Stimulated activated CD8-positive, alpha-beta memory T cell treated with anti-CD3 and anti-CD28 coated beads, Interleukin-7, amount 100 ng/mL, for 1 hour (primary cell): ENCODE results near the gene ADGRF1.
"Not testable (repeated sequence)": the region's sequence is repeated elsewhere in the genome, so short reads cannot be mapped to it uniquely, and the experiment has no call there.

Experiments used
- DNase-seq, 2 donors: peaks; one replicate each; pipeline ENCODE4 v3.0.0-alpha.2; 2020; ENCODE audit warnings: low read depth in 2 of 2

ADGRF1 gene

GRCh38 chr6:47022191-47022590, 19.9 kb downstream of the ADGRF1 start:
- no peak for DNase-seq

GRCh38 chr6:47019941-47020340, 22.2 kb downstream of the ADGRF1 start:
- no peak for DNase-seq

GRCh38 chr6:47016909-47017308, 25.2 kb downstream of the ADGRF1 start:
- DNase-seq: no peak

GRCh38 chr6:47016261-47016660, 25.9 kb downstream of the ADGRF1 start:
- DNase-seq: no peak

DNA sequence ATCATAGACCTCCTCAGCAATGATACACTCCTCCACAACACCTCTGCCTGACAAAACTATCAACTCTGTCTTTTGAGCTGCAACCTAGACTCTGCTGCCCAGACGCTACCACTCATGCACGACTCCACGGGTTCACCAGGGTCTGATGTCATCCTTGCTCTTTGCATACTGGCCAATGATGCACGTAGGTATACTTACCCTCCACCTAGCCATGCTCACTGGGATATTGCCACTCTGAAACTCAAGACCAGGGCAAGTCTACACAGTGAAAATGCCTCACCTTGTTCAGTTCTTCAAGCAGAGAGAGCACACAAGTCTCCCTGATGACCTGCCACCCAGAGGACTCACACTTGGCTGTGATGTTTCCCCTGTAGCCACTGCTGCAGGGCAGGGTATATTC, 27.7 kb downstream of the ADGRF1 start:
- no peak for DNase-seq

DNA sequence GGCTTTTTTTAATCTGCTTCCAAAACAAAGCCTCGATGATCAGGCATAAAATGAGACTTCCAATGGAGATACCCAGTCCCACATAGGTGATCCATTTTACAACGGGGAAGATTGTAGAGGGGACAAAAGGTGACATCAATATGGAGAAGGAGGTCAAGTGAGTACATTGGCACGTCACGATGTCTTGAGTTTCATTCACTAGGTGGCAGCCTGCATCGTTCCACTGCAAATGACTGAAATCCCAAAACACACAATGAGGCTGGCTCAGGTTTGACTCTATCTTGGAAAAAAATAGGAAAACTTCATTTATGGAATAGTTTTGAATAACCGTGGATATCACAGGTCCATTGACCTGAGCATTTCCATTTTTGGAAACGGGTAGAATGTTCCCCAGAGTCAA, 32.5 kb downstream of the ADGRF1 start:
- no peak for DNase-seq

- DNase-seq: no peak
These were observed 33.8 kb downstream of the ADGRF1 start for GRCh38 chr6:47008397-47008763.

DNA sequence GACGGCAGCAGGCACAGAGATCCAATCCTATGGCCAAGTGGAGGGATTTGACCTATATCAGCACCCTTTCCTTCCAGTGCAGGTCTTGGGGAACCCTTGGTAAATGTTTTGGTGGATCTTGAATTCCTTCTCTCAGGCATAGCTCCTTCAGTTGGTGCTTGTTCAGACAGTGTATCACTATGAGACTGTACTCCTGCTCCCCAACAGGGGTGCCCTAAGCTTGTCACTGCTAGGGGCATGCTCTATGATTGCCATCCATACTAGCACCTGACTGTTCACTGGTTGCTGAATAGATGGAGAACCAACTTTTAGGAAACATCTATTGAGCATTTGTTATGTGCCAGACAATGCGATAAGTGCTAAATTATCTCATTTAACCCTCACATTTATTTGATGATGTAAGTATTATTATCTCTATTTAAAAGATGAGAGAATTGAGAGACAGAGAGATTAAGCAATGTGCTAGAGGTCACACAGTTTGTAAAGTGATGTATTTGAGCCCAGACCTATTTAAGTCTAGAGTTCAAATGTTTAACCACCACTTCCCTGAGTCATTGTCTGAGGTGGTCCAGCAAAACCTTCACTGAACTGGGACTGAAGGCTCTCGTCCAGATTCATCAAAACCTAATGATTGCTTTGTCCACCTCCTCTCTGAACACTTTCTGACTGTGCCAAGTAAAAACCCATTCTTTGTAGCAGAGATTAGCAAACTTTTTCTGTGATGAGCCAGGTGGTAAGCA, 34.3 kb downstream of the ADGRF1 start:
- no peak for DNase-seq

DNA sequence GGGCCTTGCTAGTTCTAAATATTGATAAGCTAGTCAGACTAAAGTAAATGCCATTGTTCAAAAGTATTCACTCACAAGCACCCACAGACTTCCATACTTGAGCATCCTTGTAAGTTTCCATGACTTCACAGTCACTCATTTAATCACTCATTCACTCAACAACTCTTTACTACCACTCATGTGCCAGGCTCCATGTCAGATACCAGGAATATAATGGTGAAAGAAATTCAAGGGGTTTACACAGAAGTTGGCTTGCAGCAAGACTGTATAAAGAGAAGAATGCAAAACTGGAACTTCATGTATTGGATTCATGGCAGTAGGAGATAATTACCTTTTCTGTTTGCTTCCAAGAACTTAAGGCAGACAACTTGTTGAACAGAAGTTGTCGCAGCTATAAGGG, 36.6 kb downstream of the ADGRF1 start:
- no peak for DNase-seq

- DNase-seq: no peak
These were observed 37.7 kb downstream of the ADGRF1 start for GRCh38 chr6:47004463-47004862.

DNA sequence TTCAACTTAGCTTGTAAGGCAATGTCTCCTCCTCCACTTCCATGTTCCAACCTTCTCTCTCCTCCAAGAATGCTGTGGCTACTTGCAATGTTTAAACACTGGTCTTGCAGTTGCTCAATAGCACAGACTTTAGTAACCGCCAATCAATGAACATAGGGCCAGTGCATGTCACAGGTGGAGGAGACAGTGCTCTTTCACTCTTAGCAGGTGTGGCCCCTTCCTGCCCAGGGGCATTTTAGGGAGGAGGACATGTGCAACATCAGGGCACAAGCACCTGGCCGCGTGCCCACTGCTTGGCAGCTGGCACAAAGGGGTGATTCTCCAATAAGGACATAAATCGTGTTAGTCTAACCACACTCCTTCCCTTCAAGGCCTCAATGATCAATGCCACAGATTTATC, 41.3 kb downstream of the ADGRF1 start:
- no peak for DNase-seq

DNA sequence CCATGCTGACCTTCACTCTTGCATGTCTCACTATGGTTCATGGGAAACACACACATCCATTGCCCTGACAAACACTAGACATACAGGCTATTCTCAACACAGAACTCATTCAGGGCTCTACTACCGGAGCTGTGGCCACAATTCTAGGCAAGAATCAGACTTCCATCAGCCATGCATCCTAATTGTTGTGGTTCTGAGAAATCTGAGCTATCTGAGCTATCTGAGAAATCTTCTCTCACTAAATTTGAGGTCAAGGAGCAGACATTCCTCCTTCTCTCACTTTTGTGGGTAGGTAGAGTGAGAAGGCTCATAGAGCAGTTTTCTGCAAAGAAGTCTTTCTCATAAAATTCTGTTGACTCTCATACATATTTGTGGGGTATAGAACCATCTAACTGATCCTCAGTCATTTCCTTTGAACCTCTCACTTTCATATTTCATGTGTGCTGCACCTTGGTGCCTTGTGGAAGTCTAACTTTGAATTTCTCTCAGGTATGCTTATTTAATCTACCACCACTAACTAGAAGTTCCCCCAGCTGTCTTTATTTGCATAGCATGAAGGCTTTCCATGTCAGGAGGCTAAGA, 43.6 kb downstream of the ADGRF1 start:
- no peak for DNase-seq

GRCh38 chr6:46997646-46998045, 44.5 kb downstream of the ADGRF1 start:
- DNase-seq: no peak

GRCh38 chr6:46996860-46997641, 45.1 kb downstream of the ADGRF1 start:
- DNase-seq: no peak

GRCh38 chr6:46994933-46995332, 47.2 kb downstream of the ADGRF1 start:
- no peak for DNase-seq

DNA sequence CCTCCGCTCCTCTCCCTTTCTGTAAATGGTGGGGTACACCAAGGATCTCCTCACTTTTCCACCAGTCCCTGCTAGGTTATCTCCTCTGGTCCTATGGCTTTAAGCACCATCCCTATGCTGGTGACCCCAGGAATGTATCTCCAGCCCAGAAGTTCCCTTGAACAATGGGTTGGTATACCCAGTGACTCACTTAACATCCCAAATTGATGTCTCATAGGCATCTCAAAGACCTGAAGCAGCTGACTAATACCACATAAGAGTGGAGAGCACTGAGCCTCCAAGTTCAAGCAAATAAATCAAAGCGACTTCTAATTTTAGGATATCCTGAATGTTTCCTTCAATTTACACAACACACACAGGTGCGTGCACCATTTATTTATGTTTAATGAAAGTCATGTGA, 48.3 kb downstream of the ADGRF1 start:
- no peak for DNase-seq

DNA sequence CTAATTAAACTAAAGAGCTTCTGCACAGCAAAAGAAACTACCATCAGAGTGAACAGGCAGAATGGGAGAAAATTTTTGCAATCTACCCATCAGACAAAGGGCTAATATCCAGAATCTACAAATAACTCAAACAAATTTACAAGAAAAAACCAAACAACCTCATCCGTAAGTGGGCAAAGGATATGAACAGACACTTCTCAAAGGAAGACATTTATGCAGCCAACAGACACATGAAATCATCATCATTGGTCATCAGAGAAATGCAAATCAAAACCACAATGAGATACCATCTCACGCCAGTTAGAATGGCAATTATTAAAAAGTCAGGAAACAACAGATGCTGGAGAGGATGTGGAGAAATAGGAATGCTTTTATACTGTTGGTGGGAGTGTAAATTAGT, 49.7 kb downstream of the ADGRF1 start:
- not testable (repeated sequence) for DNase-seq

- DNase-seq: not testable (repeated sequence)
These were observed 51.2 kb downstream of the ADGRF1 start for GRCh38 chr6:46990818-46991510.

GRCh38 chr6:46990031-46990644, 52.0 kb downstream of the ADGRF1 start:
- no peak for DNase-seq

DNA sequence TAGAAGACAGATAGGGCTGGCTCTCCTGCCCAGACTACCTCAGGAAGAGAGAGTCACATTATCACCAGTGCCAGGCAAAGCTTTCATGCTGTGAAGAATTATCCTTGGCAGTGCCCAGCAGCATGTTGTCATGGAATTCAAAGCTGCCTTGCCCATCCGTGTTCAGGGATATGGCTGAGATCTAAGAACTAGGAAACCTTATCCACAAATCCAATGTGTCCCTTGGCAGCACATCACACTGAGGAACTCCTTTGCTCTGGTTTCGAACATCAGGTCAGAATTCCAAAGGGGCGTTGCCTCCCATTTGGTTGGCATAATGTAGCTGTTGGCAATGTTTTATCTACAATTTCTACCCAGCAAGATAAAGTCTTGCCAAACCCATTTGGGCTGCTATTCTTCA, 52.7 kb downstream of the ADGRF1 start:
- DNase-seq: no peak

DNA sequence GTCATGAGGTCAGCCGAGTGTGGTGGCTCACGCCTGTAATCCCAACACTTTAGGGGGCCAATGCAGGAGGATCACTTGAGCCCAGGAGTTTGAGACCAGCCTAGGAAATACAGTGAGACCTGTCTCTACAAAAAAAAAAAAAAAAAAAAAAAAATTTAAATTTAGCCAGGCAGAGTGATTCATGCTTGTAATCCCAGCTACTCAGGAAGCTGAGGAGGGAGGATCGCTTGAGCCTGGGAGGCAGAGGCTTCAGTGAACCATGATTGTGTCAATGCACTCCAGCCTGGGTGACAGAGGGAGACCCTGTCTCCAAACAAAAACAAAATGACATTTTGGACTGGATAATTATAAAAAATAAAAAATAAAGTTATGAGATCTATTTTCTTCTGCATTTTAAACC, 56.2 kb downstream of the ADGRF1 start:
- DNase-seq: no peak

DNA sequence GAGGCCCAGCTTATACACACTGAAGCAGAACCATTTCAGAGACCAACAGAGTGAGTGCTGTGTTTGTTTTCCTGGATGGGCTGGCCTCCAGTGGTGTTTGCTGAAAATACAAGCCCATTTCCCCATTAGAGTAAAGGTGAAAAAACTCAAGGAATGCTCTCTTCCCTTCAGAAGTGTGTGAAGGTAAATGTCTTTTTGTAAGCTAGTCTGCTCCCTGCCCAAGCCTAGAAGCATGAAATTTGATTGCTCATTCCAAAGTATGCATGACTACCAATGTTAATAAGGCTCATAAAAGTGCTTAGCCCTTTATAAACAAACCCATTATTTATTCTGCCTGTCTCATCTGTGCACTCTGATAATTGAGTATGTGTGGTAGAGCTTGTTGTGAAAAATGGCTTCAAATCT, 59.1 kb downstream of the ADGRF1 start:
- no peak for DNase-seq
